ENCODE measurements around the gene MGAT4B.
"Not testable (repeated sequence)": the region's sequence is repeated elsewhere in the genome, so short reads cannot be mapped to it uniquely, and the experiment has no call there.

Gene MGAT4B

DNA sequence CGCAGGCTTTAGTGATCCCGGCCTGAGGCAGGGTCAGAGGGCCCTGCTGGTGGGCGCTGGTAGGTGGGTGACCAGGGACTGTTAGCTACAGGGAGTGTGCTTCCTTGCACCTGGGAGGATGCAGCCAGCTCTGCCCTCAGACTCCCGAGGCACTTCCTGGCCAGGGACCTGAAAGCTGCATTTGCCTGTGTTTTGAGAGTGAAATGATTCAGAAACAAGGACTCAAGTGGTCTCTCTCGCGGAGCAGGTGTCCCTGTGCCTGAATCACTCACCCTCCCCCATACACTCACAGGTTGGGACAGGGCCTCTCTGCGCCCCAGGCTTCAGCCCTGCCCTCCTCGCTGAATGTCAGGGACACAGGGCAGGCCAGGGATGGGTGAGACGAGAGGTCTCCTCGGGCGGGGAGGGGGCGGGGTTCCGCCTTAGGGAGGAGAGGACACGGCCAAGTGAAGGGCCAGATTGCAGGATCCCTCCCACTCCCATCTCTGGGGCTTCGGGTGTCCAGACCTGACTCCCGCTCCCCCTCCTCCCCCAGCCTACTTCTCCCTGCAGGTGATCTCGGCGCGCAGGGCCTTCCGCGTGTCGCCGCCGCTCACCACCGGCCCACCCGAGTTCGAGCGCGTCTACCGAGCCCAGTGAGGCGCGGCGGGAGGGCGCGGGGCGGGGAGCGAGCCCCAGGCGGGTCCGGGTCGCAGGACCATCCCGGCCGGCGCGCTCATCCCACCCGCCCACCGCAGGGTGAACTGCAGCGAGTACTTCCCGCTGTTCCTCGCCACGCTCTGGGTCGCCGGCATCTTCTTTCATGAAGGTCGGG lies 11.4 kb downstream of the MGAT4B start:
- no peak for DNase-seq (ENCODE audit: low read depth in 2 of 2)

DNA sequence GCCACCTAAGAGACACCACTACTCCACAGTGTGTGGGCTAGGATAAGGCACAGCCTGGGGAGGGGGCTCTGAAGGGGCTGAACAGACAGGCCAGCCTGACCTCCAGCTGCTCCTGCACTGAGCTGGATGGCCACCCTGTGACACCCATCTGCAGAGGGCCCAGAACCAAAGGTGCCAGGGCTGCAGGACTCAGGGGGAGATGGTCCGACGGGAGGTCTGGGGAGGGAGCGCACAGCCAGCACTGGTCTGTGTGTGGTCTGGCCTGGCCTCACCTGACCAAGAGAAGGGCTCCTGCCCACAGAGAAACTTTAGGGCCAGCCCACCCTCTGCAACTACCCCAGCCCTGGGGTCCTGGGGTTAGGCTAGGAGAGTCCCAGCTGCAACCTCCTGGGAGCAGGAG lies 12.1 kb downstream of the MGAT4B start:
- no peak for DNase-seq (ENCODE audit: low read depth in 2 of 2)

DNA sequence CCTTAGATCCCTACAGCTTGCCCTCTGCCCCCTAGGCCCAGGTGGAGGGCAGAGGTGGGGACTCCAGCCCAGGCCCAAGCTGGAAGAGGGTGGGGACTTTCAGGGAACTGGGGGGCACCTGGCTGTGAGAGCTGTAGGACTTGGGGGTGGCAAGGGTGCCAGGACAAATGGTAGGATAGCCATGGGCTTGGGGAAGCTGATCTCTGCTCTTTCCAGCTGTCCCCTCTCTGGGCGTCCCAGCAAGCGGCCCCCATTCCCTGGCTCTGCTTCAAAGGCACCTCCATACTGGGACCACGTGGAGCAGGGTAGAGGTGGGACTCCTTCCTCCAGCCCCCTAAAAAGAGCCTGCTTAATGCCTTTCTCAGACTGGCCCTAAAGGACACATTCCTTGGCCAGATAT lies 12.5 kb downstream of the MGAT4B start:
- DNase-seq (ENCODE audit: low read depth in 2 of 2) = no peak

DNA sequence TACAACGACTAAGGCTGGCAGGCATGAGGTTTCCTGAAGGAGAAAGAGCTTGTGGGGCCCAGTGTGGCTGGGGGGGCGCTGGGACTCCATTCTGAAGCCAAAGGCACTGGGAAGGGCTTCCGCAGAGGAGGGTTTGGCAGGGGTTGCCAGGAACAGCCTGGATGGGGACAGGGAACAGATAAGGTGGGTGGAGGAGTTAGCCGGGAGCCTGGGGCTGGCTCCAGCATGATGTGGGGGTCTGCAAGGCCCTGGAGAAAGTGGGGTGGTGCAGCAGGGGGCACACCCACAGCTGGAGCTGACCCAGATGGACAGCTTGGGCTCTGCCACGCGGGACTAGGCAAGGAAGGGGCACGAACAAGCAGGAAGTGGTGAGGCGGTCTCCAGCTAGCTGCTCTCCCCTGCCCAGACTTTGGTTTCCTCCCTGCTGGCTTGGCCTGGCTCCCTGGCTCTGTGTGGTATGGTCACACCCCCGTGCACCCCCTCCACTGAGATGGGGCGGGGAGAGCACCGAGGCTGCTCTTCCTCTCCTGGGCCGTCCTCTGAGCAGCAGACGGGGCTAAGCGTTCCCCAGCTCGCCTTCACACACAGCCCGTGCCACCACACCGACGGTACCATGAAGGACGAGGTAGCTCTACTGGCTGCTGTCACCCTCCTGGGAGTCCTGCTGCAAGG lies 13.1 kb downstream of the MGAT4B start, which contains the start of gene LTC4S:
LTC4S (plus strand) TSS at position 519 of the 672 bp plus-strand sequence; CDS start at position 614, 95 bp downstream.
- DNase-seq (ENCODE audit: low read depth in 2 of 2) = no peak

DNA sequence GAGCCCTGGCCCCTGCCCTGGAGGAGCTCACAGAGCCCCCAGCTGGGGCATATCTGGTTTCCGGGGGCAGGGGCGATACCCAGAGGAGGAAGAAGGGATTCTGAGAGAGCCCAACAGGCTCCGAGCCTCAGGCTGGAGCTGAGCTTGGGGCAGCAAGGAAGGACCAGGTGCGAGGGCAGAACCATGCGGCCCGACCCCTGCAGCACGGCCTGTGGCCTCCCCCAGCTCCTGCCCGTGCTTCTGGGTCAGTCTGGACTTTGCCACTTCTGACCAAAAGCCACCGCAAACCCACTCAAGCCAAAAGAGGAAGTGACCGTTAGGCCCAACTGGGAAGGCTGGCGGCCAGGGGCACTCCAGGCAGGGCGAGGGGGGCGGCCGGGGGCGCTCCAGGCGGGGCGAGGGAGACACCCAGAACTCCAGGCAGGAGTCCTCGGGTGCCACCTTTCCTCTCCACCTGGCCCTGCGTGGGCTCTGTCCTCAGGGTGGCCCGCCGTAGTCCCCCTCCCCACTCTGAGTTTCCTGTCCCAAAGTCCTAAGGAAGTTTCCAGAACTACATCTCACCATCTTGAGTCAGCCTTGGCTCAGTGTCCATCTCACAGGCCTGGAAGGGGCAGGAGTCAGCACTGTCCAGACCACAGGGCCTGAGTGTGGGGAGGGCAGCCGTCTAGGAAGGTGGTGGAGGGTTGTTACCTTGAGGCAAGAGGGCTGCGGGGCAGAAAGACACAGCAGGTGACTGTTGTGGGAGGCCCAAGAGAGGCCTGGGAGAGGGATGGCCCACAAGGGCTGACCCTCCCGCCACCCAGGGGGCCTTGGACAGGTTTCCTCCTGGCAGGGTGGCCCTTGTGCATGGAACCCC lies 13.8 kb downstream of the MGAT4B start:
- DNase-seq (ENCODE audit: low read depth in 2 of 2) = no peak

DNA sequence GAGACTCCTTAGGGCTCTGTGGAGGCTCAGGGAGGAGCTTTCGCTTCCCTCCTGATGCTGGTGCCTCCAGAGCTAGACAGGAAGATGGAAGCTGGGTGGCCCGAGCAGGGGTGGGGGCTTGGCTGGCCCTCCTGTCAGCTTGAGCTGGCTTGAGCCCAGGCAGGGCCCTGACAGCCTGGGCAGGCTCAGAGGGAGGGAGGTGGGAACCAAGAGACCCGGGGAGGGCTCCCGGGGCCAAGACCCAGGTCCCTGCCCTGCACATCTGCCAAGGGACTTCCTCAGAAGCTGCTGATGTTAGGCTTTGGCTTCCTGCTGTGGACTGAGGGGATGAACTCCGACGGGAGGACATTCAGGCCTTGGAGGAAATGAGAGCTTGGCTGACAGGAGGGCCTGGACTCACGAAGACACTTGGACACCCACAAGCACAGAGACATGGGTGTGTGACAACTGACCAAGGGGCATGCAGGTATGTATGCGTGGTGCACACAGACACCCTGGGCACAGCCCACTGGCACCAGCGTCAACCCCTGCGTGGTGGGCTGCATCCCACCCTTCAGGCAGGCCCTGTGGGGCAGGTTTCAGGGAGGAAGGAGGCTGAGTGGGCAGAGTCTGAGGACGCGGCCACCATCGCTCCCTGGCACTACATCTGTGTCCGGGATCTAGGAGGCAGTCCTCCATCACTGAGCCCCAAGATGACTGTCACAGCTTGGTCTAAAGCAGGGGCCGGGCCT lies 14.6 kb downstream of the MGAT4B start:
- no peak for DNase-seq (ENCODE audit: low read depth in 2 of 2)

DNA sequence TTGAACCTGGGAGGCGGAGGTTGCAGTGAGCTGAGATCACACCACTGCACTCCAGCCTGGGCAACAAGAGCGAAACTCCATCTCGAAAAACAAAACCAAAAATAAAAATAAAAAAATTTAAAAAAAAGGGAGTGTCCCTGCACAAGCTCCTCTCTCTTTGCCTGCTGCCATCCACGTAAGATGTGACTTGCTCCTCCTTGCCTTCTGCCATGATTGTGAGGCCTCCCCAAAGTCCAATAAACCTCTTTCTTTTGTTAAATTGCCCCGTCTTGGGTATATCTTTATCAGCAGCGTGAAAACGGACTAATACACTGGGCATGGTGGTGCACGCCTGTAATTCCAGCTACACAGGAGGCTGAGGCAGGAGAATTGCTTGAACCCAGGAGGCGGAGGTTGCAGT lies 17.4 kb downstream of the MGAT4B start:
- DNase-seq (ENCODE audit: low read depth in 2 of 2) = not testable (repeated sequence)

DNA sequence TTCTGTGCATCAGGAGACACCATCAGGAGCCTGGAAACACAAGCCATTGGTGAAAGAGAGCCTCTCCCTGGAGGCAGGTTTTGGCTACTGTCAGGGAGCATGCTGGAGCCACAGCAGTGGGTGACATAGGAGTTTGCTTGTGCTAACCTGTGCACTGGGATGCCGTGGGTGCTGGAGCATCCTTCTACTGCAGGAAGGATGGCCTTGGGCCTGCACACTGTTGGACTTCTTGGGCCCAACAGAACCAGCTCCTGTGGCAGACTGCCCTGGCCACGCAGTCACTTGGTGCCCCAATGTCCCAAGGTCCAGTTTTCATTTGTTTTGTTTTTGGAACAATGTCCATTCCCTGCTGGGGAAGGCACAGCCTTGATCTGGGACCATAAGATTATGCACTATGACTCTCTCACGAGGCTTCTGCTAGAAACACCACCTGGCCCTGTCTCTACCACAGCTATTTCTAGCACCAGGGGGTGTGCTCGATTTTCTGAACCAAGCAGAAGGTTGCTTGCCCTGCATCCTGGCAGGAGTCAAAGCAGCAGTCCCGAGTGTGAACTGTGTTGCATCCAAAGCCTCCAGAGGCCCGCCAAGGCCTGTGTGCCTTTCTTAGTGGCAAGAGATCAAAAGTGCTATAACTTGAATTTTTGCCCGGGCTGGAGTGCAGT lies 18.3 kb downstream of the MGAT4B start:
- no peak for DNase-seq (ENCODE audit: low read depth in 2 of 2)

DNA sequence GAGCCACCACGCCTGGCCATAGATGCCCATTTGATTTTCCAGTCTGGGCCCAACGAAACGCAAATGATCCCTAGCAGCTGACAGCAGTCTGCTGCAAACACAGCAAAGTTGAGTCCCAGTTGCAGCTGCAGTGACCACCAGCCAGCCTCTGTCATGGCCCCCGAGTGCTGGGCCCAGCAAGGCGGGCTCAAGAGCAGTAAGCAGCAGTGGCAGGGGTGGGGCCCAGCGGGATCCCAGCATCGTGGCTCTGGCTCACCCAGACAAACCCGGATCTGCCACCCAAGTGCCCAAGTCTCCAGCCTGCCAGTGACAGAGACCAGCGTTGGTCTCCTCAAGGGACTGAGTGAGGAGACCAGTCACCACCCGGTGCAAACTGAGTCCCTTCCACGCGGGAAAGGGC lies 19.8 kb downstream of the MGAT4B start:
- DNase-seq (ENCODE audit: low read depth in 2 of 2) = no peak

DNA sequence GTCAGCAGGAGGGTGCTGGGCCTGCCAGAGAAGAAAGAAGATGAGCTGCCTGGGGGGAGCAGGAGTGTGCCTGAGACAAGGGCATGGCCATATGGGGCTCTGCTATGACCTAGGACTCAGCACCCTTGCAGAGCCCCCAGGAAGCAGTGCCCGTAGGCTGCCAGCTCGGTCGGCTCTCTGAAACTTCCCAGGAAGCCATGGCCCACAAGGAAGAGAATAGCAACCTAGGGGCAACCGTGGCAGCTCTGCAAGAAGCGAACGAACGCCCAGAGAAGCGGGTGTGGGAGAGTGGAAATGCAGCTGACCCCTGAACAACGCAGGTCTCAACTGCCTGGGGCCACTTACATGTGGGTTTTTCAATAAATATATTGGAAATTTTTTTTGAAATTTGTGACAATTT lies 23.5 kb downstream of the MGAT4B start:
- DNase-seq (ENCODE audit: low read depth in 2 of 2) = no peak

DNA sequence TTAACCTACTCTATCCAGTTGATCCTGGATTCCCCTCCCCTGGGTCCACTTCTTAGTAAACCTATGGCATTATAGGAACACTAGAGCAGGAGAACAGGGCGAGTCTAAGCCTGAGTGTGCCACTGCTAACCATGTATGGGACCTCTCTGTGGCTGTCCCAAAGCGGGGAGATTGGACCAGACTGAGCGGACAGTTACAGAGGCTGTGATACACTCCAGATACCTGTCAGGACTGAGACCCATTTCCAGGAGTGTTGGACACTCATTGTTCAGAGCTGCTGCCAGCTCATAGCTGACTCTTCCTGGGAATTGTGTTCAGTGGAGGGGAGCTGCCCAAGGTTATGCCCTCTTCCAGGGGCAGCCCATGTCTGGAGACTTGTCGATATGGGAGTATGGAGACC lies 24.8 kb downstream of the MGAT4B start:
- DNase-seq (ENCODE audit: low read depth in 2 of 2) = no peak

DNA sequence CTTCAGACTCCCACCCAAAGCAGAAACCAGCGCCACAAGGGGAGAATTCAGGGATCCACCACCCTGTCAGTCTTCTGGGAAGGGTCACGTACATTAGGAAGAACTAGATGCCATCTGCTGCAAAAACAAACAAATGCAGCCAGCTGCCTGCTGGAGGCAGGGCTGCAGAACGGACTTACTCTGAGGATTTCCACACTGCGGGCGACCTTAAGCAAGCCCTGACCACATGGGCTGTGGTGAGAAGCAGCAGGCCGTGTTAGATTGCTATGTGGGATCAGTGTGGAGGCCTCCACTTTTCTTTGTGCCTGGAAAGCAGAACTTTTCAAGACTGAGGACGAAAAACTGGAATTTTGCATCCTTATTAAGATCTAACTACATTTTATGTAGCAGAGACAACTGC lies 26.3 kb downstream of the MGAT4B start:
- no peak for DNase-seq (ENCODE audit: low read depth in 2 of 2)

DNA sequence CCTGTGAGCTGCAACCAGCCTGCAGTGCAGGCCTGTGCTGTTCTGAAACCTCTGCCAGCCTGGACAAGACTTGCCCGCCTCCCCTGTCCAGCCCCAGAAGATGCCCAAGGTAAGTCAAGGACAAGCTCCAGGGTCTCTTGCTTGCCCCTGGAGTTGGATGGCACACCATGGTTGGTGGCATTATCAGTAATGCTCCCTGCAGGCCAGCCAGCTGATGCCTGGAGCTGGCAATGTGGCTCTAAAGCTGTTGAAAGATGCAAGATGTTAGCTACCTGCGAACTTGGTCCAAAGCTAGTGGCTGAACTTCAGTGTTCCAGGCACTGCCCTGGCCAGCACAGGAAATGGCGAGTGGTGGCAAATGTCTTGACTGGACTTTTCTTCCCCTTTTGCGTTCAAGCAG lies 26.8 kb downstream of the MGAT4B start:
- no peak for DNase-seq (ENCODE audit: low read depth in 2 of 2)

DNA sequence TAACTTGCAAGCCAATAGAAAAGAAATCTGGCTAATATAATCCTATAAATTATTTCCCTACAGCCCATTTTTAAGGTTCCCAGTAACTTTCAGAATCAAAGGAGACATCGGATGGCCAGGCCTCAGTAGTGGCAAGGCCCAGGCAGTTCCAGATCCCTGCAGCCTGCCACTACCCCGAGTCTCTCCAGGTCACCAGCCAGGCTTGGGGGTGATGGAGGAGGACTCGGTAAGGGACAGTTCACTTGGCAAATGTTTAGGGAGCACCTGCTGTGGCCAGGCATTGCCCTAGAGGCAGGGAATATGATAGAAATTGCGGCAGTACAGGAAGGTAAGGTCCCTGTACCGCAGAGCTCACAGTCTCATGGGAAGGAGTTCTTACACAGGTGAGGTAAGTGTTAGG lies 28.1 kb downstream of the MGAT4B start:
- DNase-seq (ENCODE audit: low read depth in 2 of 2) = no peak

DNA sequence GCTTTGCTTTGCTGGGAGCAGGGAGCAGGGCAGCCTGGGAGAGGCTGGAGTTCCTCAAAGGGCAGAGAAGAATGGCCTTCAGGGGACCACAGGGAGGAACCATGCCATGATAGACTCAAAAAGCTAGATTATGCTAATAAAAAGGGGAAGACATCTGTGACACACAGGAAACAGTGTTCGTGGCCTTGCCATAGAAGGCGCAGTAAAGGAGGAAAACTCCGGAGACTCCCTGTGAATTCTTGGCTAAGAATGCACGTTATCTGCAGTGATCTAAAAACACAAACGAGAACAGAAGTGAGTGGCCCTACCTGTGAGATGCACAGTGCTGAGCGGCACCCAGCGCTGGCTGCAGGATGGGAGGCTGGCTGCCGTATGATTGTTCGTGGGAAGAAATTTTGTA lies 28.8 kb downstream of the MGAT4B start:
- DNase-seq (ENCODE audit: low read depth in 2 of 2) = no peak

DNA sequence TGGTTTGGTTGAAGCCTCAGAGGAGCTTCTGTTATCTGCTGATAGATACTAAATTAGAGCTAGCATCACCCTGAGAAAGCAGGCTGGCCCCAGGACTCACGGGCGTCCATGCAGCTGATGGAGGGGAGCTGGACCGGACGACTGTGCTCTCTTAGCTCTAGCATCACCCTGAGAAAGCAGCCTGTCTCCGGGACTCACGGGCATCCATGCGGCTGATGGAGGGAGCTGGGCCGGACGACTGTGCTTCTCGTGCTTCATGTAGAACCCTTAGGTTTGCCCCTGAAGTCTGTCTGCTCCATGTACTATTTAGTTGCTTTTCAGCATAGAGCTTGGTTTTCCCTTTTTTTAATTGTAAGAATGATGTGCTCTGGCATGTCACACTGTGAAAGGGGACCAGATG lies 29.2 kb downstream of the MGAT4B start:
- no peak for DNase-seq (ENCODE audit: low read depth in 2 of 2)

DNA sequence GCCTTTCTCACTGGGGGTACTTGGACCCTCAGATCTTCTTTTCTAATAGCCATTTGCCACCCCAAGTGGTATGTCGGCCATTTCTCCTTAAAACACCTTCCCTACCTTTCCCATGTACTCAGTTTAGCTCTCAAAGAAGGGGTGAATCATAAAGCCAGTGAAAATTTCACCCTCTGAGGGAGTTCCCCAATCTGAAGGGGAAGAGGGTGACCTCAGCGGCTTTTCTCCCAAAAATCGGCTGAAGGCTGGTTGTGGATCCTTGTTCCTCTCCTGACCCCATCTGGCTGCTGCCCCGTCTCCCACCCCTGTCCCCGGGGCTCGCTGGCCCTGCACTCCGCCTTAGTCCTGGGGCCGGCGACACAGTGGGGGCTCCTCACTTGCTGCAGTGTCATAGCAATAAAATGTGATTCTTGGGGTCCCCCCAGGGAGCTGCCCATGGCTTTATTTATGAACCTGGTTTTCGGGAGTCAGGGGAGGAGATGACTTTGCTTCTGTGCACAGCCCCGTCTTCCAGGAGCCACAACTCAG lies 30.2 kb downstream of the MGAT4B start:
- DNase-seq (ENCODE audit: low read depth in 2 of 2) = no peak

DNA sequence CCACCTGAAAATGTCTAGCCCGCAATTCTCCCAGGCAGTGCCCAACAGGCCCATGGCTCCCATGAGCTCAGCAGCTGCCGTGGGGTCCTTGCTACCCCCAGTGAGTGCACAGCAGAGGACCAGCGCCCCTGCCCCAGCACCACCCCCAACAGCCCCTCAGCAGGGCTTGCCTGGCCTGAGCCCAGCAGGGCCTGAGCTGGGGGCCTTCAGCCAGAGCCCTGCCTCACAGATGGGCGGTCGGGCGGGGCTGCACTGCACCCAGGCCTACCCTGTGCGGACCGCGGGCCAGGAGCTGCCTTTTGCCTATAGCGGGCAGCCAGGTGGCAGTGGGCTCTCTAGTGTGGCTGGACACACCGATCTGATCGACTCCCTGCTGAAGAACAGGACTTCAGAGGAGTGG lies 32.2 kb downstream of the MGAT4B start:
- DNase-seq (ENCODE audit: low read depth in 2 of 2) = no peak

DNA sequence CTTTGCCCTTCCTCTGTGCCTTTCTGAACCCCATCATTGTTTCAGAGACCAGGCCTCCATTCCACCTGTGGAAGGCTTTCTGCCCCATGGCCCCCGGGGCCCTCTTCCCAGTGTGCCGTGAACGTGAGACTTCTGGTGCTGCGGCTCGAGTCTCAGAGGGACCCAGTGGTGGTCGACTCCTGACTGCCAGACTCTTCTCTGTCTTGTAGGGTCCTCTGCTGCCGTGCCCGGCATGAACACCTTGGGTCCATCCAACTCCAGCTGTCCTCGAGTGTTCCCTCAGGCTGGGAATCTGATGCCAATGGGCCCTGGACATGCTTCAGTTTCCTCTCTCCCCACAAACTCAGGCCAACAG lies 33.0 kb downstream of the MGAT4B start:
- DNase-seq (ENCODE audit: low read depth in 2 of 2) = no peak

DNA sequence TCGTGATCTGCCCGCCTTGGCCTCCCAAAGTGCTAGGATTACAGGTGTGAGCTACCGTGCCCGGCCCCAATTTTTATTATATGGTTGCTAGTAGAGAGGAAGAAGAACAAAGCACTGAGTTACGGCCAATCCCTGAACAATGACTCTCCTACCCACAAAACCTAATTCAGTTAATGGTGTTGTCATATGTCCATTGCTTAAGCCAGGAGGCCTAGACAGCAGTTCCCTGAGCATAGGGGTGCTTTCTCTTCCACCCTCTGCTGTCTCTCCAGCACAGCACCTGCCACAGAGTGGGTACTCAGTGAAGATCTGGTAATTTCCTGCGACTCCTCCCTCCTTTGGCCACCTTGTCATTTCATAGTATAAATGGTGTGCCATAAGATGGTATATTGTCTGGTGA lies 34.3 kb downstream of the MGAT4B start:
- no peak for DNase-seq (ENCODE audit: low read depth in 2 of 2)

DNA sequence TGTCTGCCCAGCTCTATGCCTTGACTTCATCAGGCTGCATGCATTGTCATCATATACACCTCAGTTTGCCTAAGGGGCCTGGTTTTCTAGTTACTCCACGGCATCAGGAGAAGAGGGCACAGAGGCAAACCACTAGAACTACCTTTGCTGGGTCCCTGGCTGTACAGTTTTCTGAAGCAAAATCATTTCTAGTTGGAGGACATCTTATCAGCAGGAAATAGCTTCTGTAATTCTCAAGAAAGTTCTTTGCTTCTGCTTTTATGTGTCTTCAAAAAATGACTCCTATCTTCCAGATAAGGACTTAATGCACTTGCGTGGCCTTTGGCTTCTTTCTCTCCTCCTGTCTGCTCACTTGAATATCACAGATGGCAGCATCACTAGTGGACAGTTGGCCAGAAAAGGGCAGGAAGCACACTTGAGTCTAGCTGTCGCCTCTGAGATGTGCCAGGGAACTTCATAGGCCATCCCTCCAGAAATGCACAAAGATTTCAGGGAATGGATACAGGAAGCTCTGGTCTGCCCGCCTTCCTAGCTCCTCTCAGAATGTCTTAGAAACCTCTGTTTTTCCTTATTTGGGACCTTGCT lies 35.3 kb downstream of the MGAT4B start:
- DNase-seq (ENCODE audit: low read depth in 2 of 2) = no peak

All from fibroblast of skin of left quadriceps (primary cell).